Measurements from ENCODE around the gene BBS4. TPM values are rescaled to one million over a fixed set of nuclear protein-coding genes. Genes with fewer than 3 reads are reported as not detected.
"Not testable (repeated sequence)": the region's sequence is repeated elsewhere in the genome, so short reads cannot be mapped to it uniquely, and the experiment has no call there.

The BBS4 gene
- total RNA-seq, 1 donor from 2014 or later = 18.5 TPM

DNA sequence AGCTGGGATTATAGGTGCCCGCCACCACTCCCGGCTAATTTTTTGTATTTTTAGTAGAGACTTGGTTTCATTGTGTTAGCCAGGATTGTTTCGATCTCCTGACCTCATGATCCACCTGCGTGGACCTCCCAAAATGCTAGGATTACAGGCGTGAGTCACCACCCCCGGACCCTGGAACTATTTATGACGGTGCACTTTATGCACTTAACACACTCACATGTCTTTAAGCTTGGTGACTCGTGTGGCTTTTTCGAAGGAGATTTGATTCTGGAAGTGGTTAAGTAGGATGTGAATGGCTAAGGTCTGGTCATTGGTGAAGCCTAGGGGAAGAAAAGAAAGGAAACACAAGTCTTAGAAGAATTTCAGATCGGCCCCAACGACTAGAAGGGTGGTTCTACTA is 20.3 kb downstream of the BBS4 start:
- Histone ChIP-seq H3K36me3 (peaks cover 6% of the 10 kb centered on the region), H3K27ac (no peak overlapping the region), H3K9me3 (no peaks in the 10 kb centered on the region), H3K27me3 (ENCODE audit: low read depth) (no peaks in the 10 kb centered on the region), H3K4me3 (no peak overlapping the region), H3K4me1 (no peaks in the 10 kb centered on the region)
- no peak for DNase-seq
- ATAC-seq = no peak
- TF ChIP-seq, protein P1, sequence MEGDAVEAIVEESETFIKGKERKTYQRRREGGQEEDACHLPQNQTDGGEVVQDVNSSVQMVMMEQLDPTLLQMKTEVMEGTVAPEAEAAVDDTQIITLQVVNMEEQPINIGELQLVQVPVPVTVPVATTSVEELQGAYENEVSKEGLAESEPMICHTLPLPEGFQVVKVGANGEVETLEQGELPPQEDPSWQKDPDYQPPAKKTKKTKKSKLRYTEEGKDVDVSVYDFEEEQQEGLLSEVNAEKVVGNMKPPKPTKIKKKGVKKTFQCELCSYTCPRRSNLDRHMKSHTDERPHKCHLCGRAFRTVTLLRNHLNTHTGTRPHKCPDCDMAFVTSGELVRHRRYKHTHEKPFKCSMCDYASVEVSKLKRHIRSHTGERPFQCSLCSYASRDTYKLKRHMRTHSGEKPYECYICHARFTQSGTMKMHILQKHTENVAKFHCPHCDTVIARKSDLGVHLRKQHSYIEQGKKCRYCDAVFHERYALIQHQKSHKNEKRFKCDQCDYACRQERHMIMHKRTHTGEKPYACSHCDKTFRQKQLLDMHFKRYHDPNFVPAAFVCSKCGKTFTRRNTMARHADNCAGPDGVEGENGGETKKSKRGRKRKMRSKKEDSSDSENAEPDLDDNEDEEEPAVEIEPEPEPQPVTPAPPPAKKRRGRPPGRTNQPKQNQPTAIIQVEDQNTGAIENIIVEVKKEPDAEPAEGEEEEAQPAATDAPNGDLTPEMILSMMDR (IDR thresholded peaks at IDR 0.05) = no peak
- intact Hi-C loops (cut with DNase I) = no loop called here

- intact Hi-C loops (cut with DNase I); ATAC-seq; H3K27me3 ChIP-seq (ENCODE audit: low read depth); H3K4me3 ChIP-seq; H3K9me3 ChIP-seq; H3K27ac ChIP-seq; H3K4me1 ChIP-seq; DNase-seq: not testable (repeated sequence)
- H3K36me3 ChIP-seq = peaks cover 27% of the 10 kb centered on the region
These were observed 22.7 kb downstream of the BBS4 start for GRCh38 chr15:72708551-72709303.

DNA sequence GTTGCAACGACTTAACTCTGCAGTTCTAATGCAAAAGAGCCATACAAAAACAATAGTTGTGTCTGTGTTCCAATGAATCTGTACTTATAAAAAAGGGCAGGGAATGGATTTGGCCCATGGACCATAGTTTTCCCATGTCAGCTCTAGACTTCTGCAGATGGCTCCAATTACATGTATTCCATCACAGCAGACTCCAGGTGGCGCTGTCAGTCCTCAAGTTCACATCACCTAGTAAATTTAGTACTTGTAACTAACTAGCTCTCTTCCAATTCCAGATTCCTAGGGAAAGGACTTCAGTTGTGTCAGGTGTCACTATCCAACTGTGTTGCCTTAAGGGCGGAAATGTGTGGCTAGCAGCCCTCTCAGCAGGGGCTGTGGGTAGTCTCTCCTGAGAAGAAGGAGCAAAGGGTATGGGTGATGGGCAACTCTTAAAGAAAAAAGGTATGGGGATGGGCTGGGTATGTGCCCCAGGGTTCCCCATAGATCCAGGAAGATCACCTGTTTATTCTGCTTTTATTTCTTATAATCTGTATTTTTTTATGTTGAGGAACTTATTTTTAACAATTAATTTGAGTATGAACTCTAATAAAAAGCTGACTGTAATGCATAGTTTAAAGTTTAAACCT is 36.2 kb downstream of the BBS4 start:
- Histone ChIP-seq H3K9me3 (no peaks in the 10 kb centered on the region), H3K36me3 (peaks cover 27% of the 10 kb centered on the region), H3K27ac (no peak overlapping the region), H3K4me3 (no peak overlapping the region), H3K4me1 (no peaks in the 10 kb centered on the region), H3K27me3 (ENCODE audit: low read depth) (no peaks in the 10 kb centered on the region)
- ATAC-seq (peak in 1 of 2 donors; percentile 61), DNase-seq (peak; percentile 57)
- intact Hi-C loops (cut with DNase I) = no loop called here
- TF ChIP-seq, protein P1 (IDR thresholded peaks at IDR 0.05) = peak; percentile 66

DNA sequence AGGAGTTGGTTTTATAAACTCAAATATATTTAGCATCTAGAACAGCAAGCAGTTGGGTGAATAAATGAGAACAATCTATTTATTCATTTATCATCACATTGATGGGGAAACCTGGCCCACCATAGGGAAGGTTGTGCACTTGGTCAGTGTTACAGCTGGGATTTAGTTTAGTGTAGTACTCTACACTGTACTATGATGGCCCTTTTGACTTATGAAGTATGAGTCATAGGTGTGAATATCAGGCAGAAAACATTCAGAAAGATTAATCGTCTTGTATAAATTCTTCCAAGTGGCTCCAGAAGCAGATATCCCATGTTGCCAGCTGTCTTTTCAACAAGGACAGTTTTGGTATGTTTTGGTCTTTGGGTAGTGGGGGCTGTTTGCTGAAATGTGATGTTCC is 38.0 kb downstream of the BBS4 start:
- Histone ChIP-seq H3K4me1 (no peaks in the 10 kb centered on the region), H3K36me3 (peaks cover 27% of the 10 kb centered on the region), H3K27me3 (ENCODE audit: low read depth) (no peaks in the 10 kb centered on the region), H3K9me3 (no peaks in the 10 kb centered on the region), H3K27ac (no peak overlapping the region), H3K4me3 (no peak overlapping the region)
- DNase-seq = no peak
- no peak for ATAC-seq
- TF ChIP-seq, protein P1 (IDR thresholded peaks at IDR 0.05) = no peak
- intact Hi-C loops (cut with DNase I) = no loop called here

DNA sequence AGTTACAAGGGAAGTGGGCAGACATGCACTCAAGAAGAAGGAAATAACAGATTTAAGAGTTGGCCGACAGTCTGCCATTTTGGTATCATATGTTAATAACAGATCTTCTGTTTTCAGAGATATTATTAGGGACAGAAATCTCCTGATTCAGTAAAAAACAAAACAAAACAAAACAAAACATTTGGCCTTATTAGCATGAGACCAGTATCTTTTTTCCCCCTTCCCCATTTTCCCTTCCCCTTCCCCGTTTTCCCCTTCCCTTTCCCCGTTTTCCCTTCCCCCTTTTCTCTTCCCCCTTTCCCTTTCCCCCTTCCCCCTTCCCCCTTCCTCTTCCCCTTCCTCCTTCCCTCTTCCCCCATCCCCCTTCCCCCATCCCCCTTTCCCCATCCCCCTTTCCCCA is 39.4 kb downstream of the BBS4 start:
- Histone ChIP-seq H3K36me3 (peaks cover 27% of the 10 kb centered on the region), H3K9me3 (no peaks in the 10 kb centered on the region), H3K27ac (no peak overlapping the region), H3K27me3 (ENCODE audit: low read depth) (no peaks in the 10 kb centered on the region), H3K4me1 (no peaks in the 10 kb centered on the region), H3K4me3 (no peak overlapping the region)
- DNase-seq = no peak
- TF ChIP-seq, protein P1 (IDR thresholded peaks at IDR 0.05) = no peak
- intact Hi-C loops (cut with DNase I) = no loop called here
- ATAC-seq = no peak

- peaks cover 27% of the 10 kb centered on the region for H3K36me3 ChIP-seq
- not testable (repeated sequence) for DNase-seq, ATAC-seq
These were observed 39.8 kb downstream of the BBS4 start for GRCh38 chr15:72725851-72726250.

More at GRCh38 chr15:72725851-72726250, 39.8 kb downstream of the BBS4 start:
- H3K4me3 ChIP-seq; intact Hi-C loops (cut with DNase I); H3K4me1 ChIP-seq; H3K27ac ChIP-seq; H3K9me3 ChIP-seq; H3K27me3 ChIP-seq (ENCODE audit: low read depth): not testable (repeated sequence)
